ENCODE results near the gene HSD17B8.

HSD17B8 gene

GRCh38 chr6:33166363-33166762, 38.1 kb upstream of the HSD17B8 start:
- H3K4me3 ChIP-seq (ENCODE audit: low read depth, low read length): no peak overlapping the region
- no peak for TF ChIP-seq MYC (IDR thresholded peaks at IDR 0.05; ENCODE audit: low read depth, low read length)
- TF ChIP-seq MAX (IDR thresholded peaks at IDR 0.05; ENCODE audit: low read depth, low read length): no peak
- no peak for TF ChIP-seq POLR2A (IDR thresholded peaks at IDR 0.05; ENCODE audit: extremely low read depth, insufficient read length)
- TF ChIP-seq CTCF (IDR thresholded peaks at IDR 0.05; ENCODE audit: low read depth, low read length): no peak
- DNase-seq (ENCODE audit: low read depth): no peak

- DNase-seq (ENCODE audit: low read depth): no peak
Observed at GRCh38 chr6:33166811-33167210, 37.6 kb upstream of the HSD17B8 start.

GRCh38 chr6:33167374-33168283, 36.8 kb upstream of the HSD17B8 start:
- DNase-seq (ENCODE audit: low read depth): no peak
- no peak overlapping the region for H3K4me3 ChIP-seq (ENCODE audit: low read depth, low read length)
- TF ChIP-seq MAX (IDR thresholded peaks at IDR 0.05; ENCODE audit: low read depth, low read length): no peak
- no peak for TF ChIP-seq POLR2A (IDR thresholded peaks at IDR 0.05; ENCODE audit: extremely low read depth, insufficient read length)
- no peak for TF ChIP-seq CTCF (IDR thresholded peaks at IDR 0.05; ENCODE audit: low read depth, low read length)
- TF ChIP-seq MYC (IDR thresholded peaks at IDR 0.05; ENCODE audit: low read depth, low read length): no peak

More at GRCh38 chr6:33166811-33167210, 37.6 kb upstream of the HSD17B8 start:
- H3K4me3 ChIP-seq (ENCODE audit: low read depth, low read length): no peak overlapping the region
- TF ChIP-seq POLR2A (IDR thresholded peaks at IDR 0.05; ENCODE audit: extremely low read depth, insufficient read length) (no peak), MYC (IDR thresholded peaks at IDR 0.05; ENCODE audit: low read depth, low read length) (no peak), CTCF (IDR thresholded peaks at IDR 0.05; ENCODE audit: low read depth, low read length) (no peak), MAX (IDR thresholded peaks at IDR 0.05; ENCODE audit: low read depth, low read length) (no peak)

- TF ChIP-seq MAX (IDR thresholded peaks at IDR 0.05; ENCODE audit: low read depth, low read length) (no peak), POLR2A (IDR thresholded peaks at IDR 0.05; ENCODE audit: extremely low read depth, insufficient read length) (no peak), CTCF (IDR thresholded peaks at IDR 0.05; ENCODE audit: low read depth, low read length) (no peak), MYC (IDR thresholded peaks at IDR 0.05; ENCODE audit: low read depth, low read length) (no peak)
- no peak for DNase-seq (ENCODE audit: low read depth)
- H3K4me3 ChIP-seq (ENCODE audit: low read depth, low read length): no peak overlapping the region
Observed at GRCh38 chr6:33168284-33168601, 36.2 kb upstream of the HSD17B8 start.

- no peak for DNase-seq (ENCODE audit: low read depth)
- TF ChIP-seq MYC (IDR thresholded peaks at IDR 0.05; ENCODE audit: low read depth, low read length): no peak
- no peak for TF ChIP-seq MAX (IDR thresholded peaks at IDR 0.05; ENCODE audit: low read depth, low read length)
- TF ChIP-seq POLR2A (IDR thresholded peaks at IDR 0.05; ENCODE audit: extremely low read depth, insufficient read length): no peak
- no peak for TF ChIP-seq CTCF (IDR thresholded peaks at IDR 0.05; ENCODE audit: low read depth, low read length)
- no peak overlapping the region for H3K4me3 ChIP-seq (ENCODE audit: low read depth, low read length)
Observed at GRCh38 chr6:33168639-33169038, 35.8 kb upstream of the HSD17B8 start.

Measured in NB4 (cell line).